Coronary artery (tissue), 2 donors: Measurements from ENCODE around the gene TNFRSF1B.

ENCODE experiments used
- DNase-seq: peaks from one replicate; pipeline ENCODE4 v3.0.0-alpha.2; 2017; ENCODE audit warnings: low spot score
- H3K27ac ChIP-seq, 2 donors: fragments of 200-600 bp; sonication (generic); one replicate each; pipeline ENCODE4 v1.5.1; 2016 to 2019
- H3K4me3 ChIP-seq: fragments of 200-600 bp; sonication (generic); 2 replicates; pipeline ENCODE4 v1.5.1; 2016; ENCODE audit warnings: mild to moderate bottlenecking, moderate library complexity
- TF ChIP-seq, protein P1 (sequence below): fragments of 200-600 bp; sonication (generic); IDR thresholded peaks from one replicate; pipeline ENCODE4 v1.5.1; 2019; ENCODE audit warnings: antibody characterized with exemption

Gene TNFRSF1B

DNA sequence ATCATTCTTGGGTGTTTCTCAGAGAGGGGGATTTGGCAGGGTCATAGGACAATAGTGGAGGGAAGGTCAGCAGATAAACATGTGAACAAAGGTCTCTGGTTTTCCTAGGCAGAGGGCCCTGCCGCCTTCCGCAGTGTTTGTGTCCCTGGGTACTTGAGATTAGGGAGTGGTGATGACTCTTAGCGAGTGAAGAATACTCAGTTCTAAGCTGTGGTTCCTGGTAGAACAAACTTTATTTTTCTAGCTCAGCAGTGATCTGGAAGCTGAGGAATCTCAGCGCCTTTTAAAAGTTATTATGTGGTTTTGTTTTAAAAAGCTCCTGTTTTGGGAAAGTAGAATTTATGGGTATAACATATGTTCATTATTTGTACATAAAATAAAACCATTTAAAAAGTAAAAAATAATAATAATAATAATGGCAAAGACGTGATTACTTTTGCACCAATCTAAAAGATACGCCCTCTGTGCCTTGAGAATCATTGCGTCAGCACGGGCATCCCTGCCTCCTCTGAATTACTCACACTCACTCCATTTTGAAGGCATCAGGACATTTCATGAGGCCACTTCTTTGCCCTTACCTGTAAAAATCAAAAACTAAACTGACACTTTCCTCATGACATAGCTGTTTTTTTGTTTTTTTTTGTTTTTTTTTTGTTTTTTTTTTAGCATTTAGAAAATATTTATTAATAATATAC is 29.7 kb upstream of the TNFRSF1B start:
- TF ChIP-seq, protein P1, sequence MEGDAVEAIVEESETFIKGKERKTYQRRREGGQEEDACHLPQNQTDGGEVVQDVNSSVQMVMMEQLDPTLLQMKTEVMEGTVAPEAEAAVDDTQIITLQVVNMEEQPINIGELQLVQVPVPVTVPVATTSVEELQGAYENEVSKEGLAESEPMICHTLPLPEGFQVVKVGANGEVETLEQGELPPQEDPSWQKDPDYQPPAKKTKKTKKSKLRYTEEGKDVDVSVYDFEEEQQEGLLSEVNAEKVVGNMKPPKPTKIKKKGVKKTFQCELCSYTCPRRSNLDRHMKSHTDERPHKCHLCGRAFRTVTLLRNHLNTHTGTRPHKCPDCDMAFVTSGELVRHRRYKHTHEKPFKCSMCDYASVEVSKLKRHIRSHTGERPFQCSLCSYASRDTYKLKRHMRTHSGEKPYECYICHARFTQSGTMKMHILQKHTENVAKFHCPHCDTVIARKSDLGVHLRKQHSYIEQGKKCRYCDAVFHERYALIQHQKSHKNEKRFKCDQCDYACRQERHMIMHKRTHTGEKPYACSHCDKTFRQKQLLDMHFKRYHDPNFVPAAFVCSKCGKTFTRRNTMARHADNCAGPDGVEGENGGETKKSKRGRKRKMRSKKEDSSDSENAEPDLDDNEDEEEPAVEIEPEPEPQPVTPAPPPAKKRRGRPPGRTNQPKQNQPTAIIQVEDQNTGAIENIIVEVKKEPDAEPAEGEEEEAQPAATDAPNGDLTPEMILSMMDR = no peak
- H3K27ac ChIP-seq = no peak overlapping the region
- DNase-seq = no peak
- no peak overlapping the region for H3K4me3 ChIP-seq

DNA sequence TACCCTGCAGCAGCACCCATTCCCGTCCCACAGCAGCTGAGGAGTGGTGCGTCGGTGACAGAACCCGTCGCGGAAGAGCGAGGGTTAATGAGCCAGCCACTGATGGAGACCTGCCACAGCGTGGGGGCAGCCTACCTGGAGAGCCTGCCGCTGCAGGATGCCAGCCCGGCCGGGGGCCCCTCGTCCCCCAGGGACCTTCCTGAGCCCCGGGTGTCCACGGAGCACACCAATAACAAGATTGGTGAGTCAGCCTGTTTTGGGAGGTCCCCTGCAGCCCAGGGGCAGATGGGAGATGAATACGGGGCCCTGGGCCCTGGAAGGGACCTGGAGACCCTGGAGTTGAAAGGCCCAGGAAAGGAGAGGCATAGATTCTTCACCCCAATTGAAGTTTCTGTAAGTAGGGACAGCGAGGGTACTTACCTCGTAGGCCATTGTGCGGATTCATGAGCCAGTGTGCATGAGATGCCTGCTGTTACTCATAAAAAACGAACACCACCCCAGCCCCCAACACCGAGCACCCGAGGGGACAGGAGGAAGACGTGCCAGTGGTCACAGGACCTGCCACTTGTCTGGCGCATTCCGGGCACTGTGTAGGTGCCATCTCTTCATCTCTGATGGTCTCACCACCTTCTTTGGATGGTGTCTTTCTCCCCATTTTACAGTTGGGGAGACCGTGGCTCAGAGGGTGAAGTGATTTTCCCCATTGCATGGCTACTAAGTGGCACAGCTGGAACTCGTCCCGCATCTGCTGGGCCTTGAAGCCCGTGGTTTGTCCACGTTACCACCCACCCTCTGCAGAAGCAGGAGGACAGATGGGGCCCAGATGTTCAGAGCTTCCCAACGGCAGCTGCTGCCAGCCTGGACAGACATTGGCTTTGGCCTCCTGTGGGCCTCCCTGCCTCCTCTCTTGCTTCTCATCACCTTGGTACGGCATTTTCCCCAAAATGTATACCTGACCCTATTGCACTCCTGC is 28.3 kb upstream of the TNFRSF1B start:
- peak; percentile 68 for DNase-seq
- Histone ChIP-seq H3K4me3 (no peak overlapping the region), H3K27ac (no peak overlapping the region)
- TF ChIP-seq, protein P1 = no peak

DNA sequence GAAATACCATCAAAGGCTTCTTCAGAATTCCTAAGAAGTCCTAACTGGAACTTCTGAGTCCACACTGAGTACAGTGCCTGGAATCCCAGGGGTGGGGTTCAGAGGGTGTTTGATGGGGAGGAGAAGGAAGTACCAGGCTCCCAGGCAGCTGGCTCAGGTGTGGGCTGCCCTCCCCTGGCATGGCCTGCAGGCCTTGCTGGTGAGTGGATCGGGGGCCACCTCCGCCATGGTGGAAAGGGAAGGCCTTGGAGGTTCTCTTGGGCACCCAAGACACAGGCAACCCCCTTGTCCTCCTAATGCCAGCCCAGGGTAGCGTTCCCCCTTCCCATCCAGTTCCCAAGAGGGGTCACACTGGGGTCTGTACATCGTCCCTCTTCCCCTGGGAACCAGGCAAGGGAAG is 26.8 kb upstream of the TNFRSF1B start:
- TF ChIP-seq, protein P1 = no peak
- no peak overlapping the region for H3K4me3 ChIP-seq
- no peak overlapping the region for H3K27ac ChIP-seq
- no peak for DNase-seq

DNA sequence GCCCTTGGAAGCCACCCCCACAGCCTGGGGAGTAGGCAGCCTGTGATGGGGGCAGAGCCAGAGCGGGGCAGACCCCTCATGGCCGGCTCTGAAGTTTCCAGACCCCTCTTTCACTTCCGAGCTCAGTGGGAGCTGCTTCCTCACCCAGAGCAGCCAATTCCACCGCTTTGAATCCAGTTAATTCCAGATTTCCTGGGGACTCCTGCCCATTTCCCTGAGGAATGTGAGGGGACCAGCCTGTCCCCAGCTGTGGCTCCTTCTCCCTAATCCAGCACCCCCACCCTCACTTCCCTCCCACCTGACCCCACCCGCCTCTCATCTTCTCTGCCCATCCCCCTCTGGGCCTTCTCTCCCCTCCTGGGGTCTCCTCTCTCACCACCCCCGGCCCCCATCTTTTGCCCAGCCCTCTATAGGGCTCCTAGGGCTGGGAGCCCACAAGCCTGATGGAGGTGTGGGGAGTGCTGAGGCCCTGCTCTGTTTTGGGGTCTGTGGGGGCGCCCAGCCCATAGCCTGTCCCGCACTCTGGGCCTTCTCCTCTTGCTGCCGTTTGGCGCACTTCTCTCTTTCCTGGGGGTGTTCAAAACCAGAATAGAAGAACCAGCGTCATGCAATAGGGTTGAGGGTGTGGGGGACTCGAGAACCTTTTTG is 26.2 kb upstream of the TNFRSF1B start:
- Histone ChIP-seq H3K27ac (no peak overlapping the region), H3K4me3 (no peak overlapping the region)
- TF ChIP-seq, protein P1 = no peak
- DNase-seq = peak; percentile 64

DNA sequence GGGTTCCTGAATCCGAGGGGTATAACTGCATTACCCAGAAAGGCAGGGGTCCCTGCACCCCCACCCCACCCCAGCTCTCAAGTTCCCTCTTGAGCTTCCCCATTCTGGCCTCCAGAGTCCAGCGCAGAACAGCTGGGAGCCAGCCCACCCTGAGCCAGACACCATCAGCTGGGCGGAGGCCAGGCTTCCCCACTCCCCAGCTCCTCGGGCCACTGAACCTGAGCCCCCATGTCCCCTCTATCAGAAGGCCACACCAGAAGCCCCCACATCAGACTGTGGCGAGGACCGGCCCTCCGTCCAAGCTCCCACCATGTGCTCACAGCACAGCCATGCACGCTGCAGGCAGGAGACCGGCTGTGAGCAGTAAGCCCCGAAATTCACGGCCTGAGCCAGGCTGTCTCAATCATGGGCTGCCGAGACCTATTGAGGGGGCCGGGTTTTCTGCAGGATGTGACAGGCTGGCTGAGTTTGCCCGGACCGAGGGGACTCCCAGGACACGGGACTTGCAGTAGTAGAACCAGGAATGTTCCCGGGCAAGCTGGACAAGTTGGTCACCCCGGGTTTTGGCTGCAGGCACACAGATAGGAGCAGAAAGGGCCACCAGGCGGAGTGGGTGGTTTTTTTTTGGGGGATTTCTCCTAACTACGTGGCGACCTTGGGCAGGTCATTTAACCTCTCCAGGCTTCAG is 25.5 kb upstream of the TNFRSF1B start:
- TF ChIP-seq, protein P1 = no peak
- DNase-seq = peak; percentile 60
- H3K27ac ChIP-seq = no peak overlapping the region

DNA sequence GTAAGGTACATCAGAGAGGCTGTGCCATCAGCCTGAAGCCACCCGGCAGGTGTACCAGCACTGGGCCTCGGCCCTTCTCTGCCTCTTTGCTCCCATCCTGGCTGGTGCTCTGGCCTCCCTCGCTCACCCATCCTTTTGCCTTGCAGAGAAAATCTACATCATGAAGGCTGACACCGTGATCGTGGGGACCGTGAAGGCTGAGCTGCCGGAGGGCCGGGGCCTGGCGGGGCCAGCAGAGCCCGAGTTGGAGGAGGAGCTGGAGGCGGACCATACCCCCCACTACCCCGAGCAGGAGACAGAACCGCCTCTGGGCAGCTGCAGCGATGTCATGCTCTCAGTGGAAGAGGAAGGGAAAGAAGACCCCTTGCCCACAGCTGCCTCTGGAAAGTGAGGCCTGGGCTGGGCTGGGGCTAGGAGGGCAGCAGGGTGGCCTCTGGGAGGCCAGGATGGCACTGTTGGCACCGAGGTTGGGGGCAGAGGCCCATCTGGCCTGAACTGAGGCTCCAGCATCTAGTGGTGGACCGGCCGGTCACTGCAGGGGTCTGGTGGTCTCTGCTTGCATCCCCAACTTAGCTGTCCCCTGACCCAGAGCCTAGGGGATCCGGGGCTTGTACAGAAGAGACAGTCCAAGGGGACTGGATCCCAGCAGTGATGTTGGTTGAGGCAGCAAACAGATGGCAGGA is 24.5 kb upstream of the TNFRSF1B start:
- Histone ChIP-seq H3K4me3 (no peak overlapping the region), H3K27ac (peak overlapping the region in 1 of 2 donors; percentile 75)
- no peak for DNase-seq
- TF ChIP-seq, protein P1 = no peak

More for the DNA sequence above, 25.5 kb upstream of the TNFRSF1B start:
- H3K4me3 ChIP-seq = no peak overlapping the region
